Measurements from ENCODE around the gene PAX3.

DNA sequence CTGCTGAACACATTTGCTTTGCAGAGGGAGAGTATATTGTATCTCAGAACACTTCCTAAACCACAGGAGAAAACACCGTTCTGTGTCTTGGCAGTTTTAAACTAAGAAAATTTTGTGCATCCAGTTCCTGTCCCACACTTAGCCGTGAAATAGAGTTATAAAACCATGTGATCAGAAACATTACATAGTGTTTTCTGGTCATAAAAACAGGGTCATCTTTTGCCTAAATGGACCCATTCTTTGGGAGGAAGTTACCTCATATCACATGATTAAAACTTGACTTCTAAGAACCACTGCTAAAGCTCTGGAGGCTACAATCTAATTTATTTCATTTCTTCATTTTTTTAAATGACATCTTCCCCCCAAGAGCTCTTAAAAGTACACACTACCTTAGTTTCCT, 138.7 kb downstream of the PAX3 start:
- TF ChIP-seq CTCF (IDR thresholded peaks at IDR 0.05) (no peak), POLR2A (IDR thresholded peaks at IDR 0.05) (no peak)

Data from Peyer's patch (tissue), 4 donors.